GM10847 (cell line): Measurements from ENCODE around the gene MMEL1.

ENCODE experiments used
- POLR2A ChIP-seq: IDR thresholded peaks from 2 replicates; pipeline ENCODE4 v1.6.1; 2011; ENCODE audit not compliant: insufficient read length; ENCODE audit errors: extremely low read depth

MMEL1 gene

GRCh38 chr1:2628191-2628932 is 4.5 kb downstream of the MMEL1 start:
- no peak for TF ChIP-seq POLR2A

- no peak for TF ChIP-seq POLR2A
These were observed 5.1 kb downstream of the MMEL1 start for GRCh38 chr1:2627746-2628145.

GRCh38 chr1:2625311-2625710 is 7.5 kb downstream of the MMEL1 start:
- no peak for TF ChIP-seq POLR2A

- no peak for TF ChIP-seq POLR2A
These were observed 8.0 kb downstream of the MMEL1 start for GRCh38 chr1:2624735-2625300.

- TF ChIP-seq POLR2A: no peak
These were observed 9.1 kb downstream of the MMEL1 start for GRCh38 chr1:2623571-2624337.

GRCh38 chr1:2617971-2618470 is 14.8 kb downstream of the MMEL1 start:
- TF ChIP-seq POLR2A: no peak

- TF ChIP-seq POLR2A: no peak
These were observed 18.7 kb downstream of the MMEL1 start for GRCh38 chr1:2614145-2614544.

- no peak for TF ChIP-seq POLR2A
These were observed 20.0 kb downstream of the MMEL1 start for GRCh38 chr1:2612591-2613365.

GRCh38 chr1:2611621-2612437 is 21.0 kb downstream of the MMEL1 start:
- TF ChIP-seq POLR2A: no peak

GRCh38 chr1:2611031-2611501 is 21.8 kb downstream of the MMEL1 start:
- no peak for TF ChIP-seq POLR2A

- TF ChIP-seq POLR2A: no peak
These were observed 22.5 kb downstream of the MMEL1 start for GRCh38 chr1:2610036-2610959.

GRCh38 chr1:2609319-2610035 is 23.3 kb downstream of the MMEL1 start:
- no peak for TF ChIP-seq POLR2A
